Measurements from ENCODE around the gene HOMER2.

The HOMER2 gene

GRCh38 chr15:82907350-82907749, 45.2 kb downstream of the HOMER2 start:
- ATAC-seq: no peak

GRCh38 chr15:82904574-82904973, 47.9 kb downstream of the HOMER2 start:
- TF ChIP-seq TOX (CRISPR knock-in tag; IDR thresholded peaks at IDR 0.05; ENCODE audit: borderline replicate concordance): no peak
- no peak for TF ChIP-seq PATZ1 (CRISPR knock-in tag; IDR thresholded peaks at IDR 0.05; ENCODE audit: borderline replicate concordance)
- no peak for TF ChIP-seq CREB5 (CRISPR knock-in tag; IDR thresholded peaks at IDR 0.05; ENCODE audit: low read depth)
- no peak for TF ChIP-seq ESRRG (CRISPR knock-in tag; IDR thresholded peaks at IDR 0.05)
- no peak for TF ChIP-seq SNAI2 (CRISPR knock-in tag; IDR thresholded peaks at IDR 0.05)
- TF ChIP-seq GLIS3 (CRISPR knock-in tag; IDR thresholded peaks at IDR 0.05): no peak
- no peak for TF ChIP-seq ZFP30 (CRISPR knock-in tag; IDR thresholded peaks at IDR 0.05)
- TF ChIP-seq ZC3H10 (CRISPR knock-in tag; IDR thresholded peaks at IDR 0.05): no peak
- no peak for TF ChIP-seq ZNF8 (CRISPR knock-in tag; IDR thresholded peaks at IDR 0.05)
- TF ChIP-seq ZNF70 (CRISPR knock-in tag; IDR thresholded peaks at IDR 0.05): no peak
- TF ChIP-seq OSR1 (CRISPR knock-in tag; IDR thresholded peaks at IDR 0.05): no peak
- TF ChIP-seq BACH2 (CRISPR knock-in tag; IDR thresholded peaks at IDR 0.05; ENCODE audit: borderline replicate concordance): no peak
- no peak for TF ChIP-seq RARB (CRISPR knock-in tag; IDR thresholded peaks at IDR 0.05)
- no peak for TF ChIP-seq ISL1 (CRISPR knock-in tag; IDR thresholded peaks at IDR 0.05)
- no peak for TF ChIP-seq CSDC2 (CRISPR knock-in tag; IDR thresholded peaks at IDR 0.05)
- TF ChIP-seq POU6F1 (CRISPR knock-in tag; IDR thresholded peaks at IDR 0.05; ENCODE audit: borderline replicate concordance, low read depth): no peak
- no peak for TF ChIP-seq ZNF565 (CRISPR knock-in tag; conservative IDR thresholded peaks at IDR 0.05; ENCODE audit: low read depth)
- no peak for ATAC-seq

More at GRCh38 chr15:82907350-82907749, 45.2 kb downstream of the HOMER2 start:
- TF ChIP-seq PATZ1 (CRISPR knock-in tag; IDR thresholded peaks at IDR 0.05; ENCODE audit: borderline replicate concordance) (no peak), TSHZ2 (CRISPR knock-in tag; IDR thresholded peaks at IDR 0.05) (no peak), OSR1 (CRISPR knock-in tag; IDR thresholded peaks at IDR 0.05) (no peak), POU6F1 (CRISPR knock-in tag; IDR thresholded peaks at IDR 0.05; ENCODE audit: borderline replicate concordance, low read depth) (no peak), TCF4 (CRISPR knock-in tag; IDR thresholded peaks at IDR 0.05; ENCODE audit: borderline replicate concordance) (no peak), CSDC2 (CRISPR knock-in tag; IDR thresholded peaks at IDR 0.05) (no peak), ESRRG (CRISPR knock-in tag; IDR thresholded peaks at IDR 0.05) (no peak), ARNTL (CRISPR knock-in tag; IDR thresholded peaks at IDR 0.05; ENCODE audit: borderline replicate concordance, low read depth) (no peak), ZNF70 (CRISPR knock-in tag; IDR thresholded peaks at IDR 0.05) (no peak)

All from SK-N-SH treated with all-trans-retinoic acid at 6 μM for 48 hours (cell line).